H9 (cell line): ENCODE data around the gene IGFBP3. TPM values are rescaled to one million over a fixed set of nuclear protein-coding genes. Genes with fewer than 3 reads are reported as not detected.

Source experiments
- DNase-seq: peaks from one replicate; pipeline ENCODE4 v3.0.0-alpha.2; 2017
- H2AFZ ChIP-seq: one replicate; pipeline ENCODE4 v1.6.1; 2013; ENCODE audit warnings: mild to moderate bottlenecking, low read length, control low read depth, moderate library complexity
- H2AK5ac ChIP-seq: 2 replicates; pipeline ENCODE4 v1.6.1; 2013; ENCODE audit warnings: low read length, control low read depth, mixed read lengths; ENCODE audit not compliant: insufficient read length
- H2BK120ac ChIP-seq: one replicate; pipeline ENCODE4 v1.6.1; 2013; ENCODE audit warnings: low read depth, mild to moderate bottlenecking, low read length, control low read depth, inconsistent platforms; ENCODE audit not compliant: poor library complexity, severe bottlenecking
- H2BK12ac ChIP-seq: 2 replicates; pipeline ENCODE4 v1.6.1; 2013; ENCODE audit warnings: low read length, control low read depth, mixed read lengths, low read depth; ENCODE audit not compliant: insufficient read length
- H2BK15ac ChIP-seq: 2 replicates; pipeline ENCODE4 v1.6.1; 2013; ENCODE audit warnings: low read depth, low read length, control low read depth
- H2BK20ac ChIP-seq: one replicate; pipeline ENCODE4 v1.6.1; 2013; ENCODE audit warnings: low read depth, mild to moderate bottlenecking, low read length, control low read depth, inconsistent platforms; ENCODE audit not compliant: poor library complexity, severe bottlenecking
- H2BK5ac ChIP-seq: 2 replicates; pipeline ENCODE4 v1.6.1; 2013; ENCODE audit warnings: low read length, control low read depth, mixed read lengths; ENCODE audit not compliant: insufficient read length
- H3K14ac ChIP-seq: 2 replicates; pipeline ENCODE4 v1.6.1; 2013; ENCODE audit warnings: low read length, control low read depth; ENCODE audit not compliant: insufficient read depth
- H3K18ac ChIP-seq: 2 replicates; pipeline ENCODE4 v1.6.1; 2013; ENCODE audit warnings: low read depth, mild to moderate bottlenecking, mixed read lengths, low read length, control low read depth; ENCODE audit not compliant: insufficient read length
- H3K23ac ChIP-seq: 2 replicates; pipeline ENCODE4 v1.6.1; 2013; ENCODE audit warnings: low read length, control low read depth, mixed read lengths, low read depth; ENCODE audit not compliant: insufficient read length
- H3K23me2 ChIP-seq: 2 replicates; pipeline ENCODE4 v1.6.1; 2013; ENCODE audit warnings: low read depth, mild to moderate bottlenecking, mixed read lengths, low read length, control low read depth; ENCODE audit not compliant: insufficient read length, poor library complexity, severe bottlenecking
- H3K27ac ChIP-seq: 2 replicates; pipeline ENCODE4 v1.5.1; 2013; ENCODE audit warnings: low read length, control low read depth, mixed read lengths, low read depth; ENCODE audit not compliant: insufficient read length
- H3K27me3 ChIP-seq: 2 replicates; pipeline ENCODE4 v1.6.1; 2013; ENCODE audit warnings: low read length, control low read depth, inconsistent platforms; ENCODE audit not compliant: insufficient read depth
- H3K4ac ChIP-seq: 2 replicates; pipeline ENCODE4 v1.6.1; 2013; ENCODE audit warnings: low read depth, mild to moderate bottlenecking, control low read depth, inconsistent platforms, low read length, moderate library complexity
- H3K4me1 ChIP-seq: 2 replicates; pipeline ENCODE4 v1.6.1; 2013; ENCODE audit warnings: low read length, control low read depth, inconsistent platforms; ENCODE audit not compliant: insufficient read depth
- H3K4me2 ChIP-seq: 2 replicates; pipeline ENCODE4 v1.6.1; 2013; ENCODE audit warnings: low read length, control low read depth, mixed read lengths; ENCODE audit not compliant: insufficient read length, insufficient read depth
- H3K56ac ChIP-seq: 2 replicates; pipeline ENCODE4 v1.6.1; 2013; ENCODE audit warnings: low read depth, mild to moderate bottlenecking, mixed read lengths, low read length, control low read depth; ENCODE audit not compliant: insufficient read length
- H3K79me1 ChIP-seq: 2 replicates; pipeline ENCODE4 v1.6.1; 2013; ENCODE audit warnings: low read depth, mild to moderate bottlenecking, moderate library complexity, low read length, control low read depth, inconsistent platforms; ENCODE audit not compliant: insufficient read depth, poor library complexity, severe bottlenecking
- H3K79me2 ChIP-seq: 2 replicates; pipeline ENCODE4 v1.6.1; 2013; ENCODE audit warnings: low read length, control low read depth, inconsistent platforms; ENCODE audit not compliant: insufficient read depth
- H3K9ac ChIP-seq: 2 replicates; pipeline ENCODE4 v1.6.1; 2013; ENCODE audit warnings: low read length, control low read depth, mixed read lengths; ENCODE audit not compliant: insufficient read length; ENCODE audit errors: extremely low read depth
- H3K9me3 ChIP-seq: one replicate; pipeline ENCODE4 v1.6.1; 2013; ENCODE audit warnings: low read depth, low read length, inconsistent platforms; ENCODE audit not compliant: control insufficient read depth
- H3T11ph ChIP-seq: one replicate; pipeline ENCODE4 v1.6.1; 2013; ENCODE audit warnings: mild to moderate bottlenecking, low read length, control low read depth, inconsistent platforms
- H4K20me1 ChIP-seq: one replicate; pipeline ENCODE4 v1.6.1; 2013; ENCODE audit not compliant: control insufficient read depth, insufficient read length, insufficient read depth
- H4K5ac ChIP-seq: 2 replicates; pipeline ENCODE4 v1.6.1; 2013; ENCODE audit warnings: low read depth, mild to moderate bottlenecking, mixed read lengths, low read length, control low read depth; ENCODE audit not compliant: insufficient read length
- H4K8ac ChIP-seq: replicated peaks from 2 replicates; pipeline ENCODE4 v1.6.1; 2013; ENCODE audit warnings: low read length, control low read depth, mixed read lengths, low read depth; ENCODE audit not compliant: insufficient read length
- H4K91ac ChIP-seq: 2 replicates; pipeline ENCODE4 v1.6.1; 2013; ENCODE audit warnings: low read depth, mild to moderate bottlenecking, moderate library complexity, mixed read lengths, low read length, control low read depth; ENCODE audit not compliant: insufficient read length
- H3K27ac Mint-ChIP-seq, 3 experiments: 2 replicates in 2 of 3; 3 replicates in 1 of 3; pipeline ENCODE4 v1.8.0; 2020 to 2021; ENCODE audit warnings: mixed read lengths in 3 of 3, mild to moderate bottlenecking in 1 of 3, moderate library complexity in 1 of 3
- H3K27me3 Mint-ChIP-seq: 2 replicates; pipeline ENCODE4 v1.8.0; 2021; ENCODE audit warnings: low read depth, mild to moderate bottlenecking, moderate library complexity, mixed read lengths
- H3K36me3 Mint-ChIP-seq, 3 experiments: 2 replicates in 2 of 3; 3 replicates in 1 of 3; pipeline ENCODE4 v1.8.0; 2020 to 2021; ENCODE audit warnings: low read depth in 3 of 3, mixed read lengths in 3 of 3; ENCODE audit not compliant: insufficient read depth in 1 of 3
- H3K4me1 Mint-ChIP-seq, 2 experiments: 2 replicates each; pipeline ENCODE4 v1.8.0; 2020; ENCODE audit warnings: mixed read lengths in 2 of 2
- H3K4me3 Mint-ChIP-seq, 2 experiments: 2 replicates in 1 of 2; 3 replicates in 1 of 2; pipeline ENCODE4 v1.8.0; 2020 to 2021; ENCODE audit warnings: mild to moderate bottlenecking in 2 of 2, mixed read lengths in 2 of 2, moderate library complexity in 1 of 2
- H3K9me3 Mint-ChIP-seq, 2 experiments: 2 replicates in 1 of 2; 3 replicates in 1 of 2; pipeline ENCODE4 v1.8.0; 2020; ENCODE audit warnings: mild to moderate bottlenecking in 2 of 2, mixed read lengths in 2 of 2, moderate library complexity in 1 of 2
- WGBS: extraction: QIAGEN DNeasy Blood & Tissue Kit; methylation state at CpG from one replicate; pipeline ENCODE4 v1.1.7; 2013; ENCODE audit warnings: missing lambda C conversion rate, low lambda C conversion rate, mixed read lengths; ENCODE audit not compliant: insufficient read length; ENCODE audit errors: extremely low coverage; 5-methylcytosine and 5-hydroxymethylcytosine counted together
- total RNA-seq: library from RNA; stranded (reverse); gene quantifications from 2 replicates; pipeline ENCODE4 v1.2.1, GENCODE V29; 2021
- TF ChIP-seq, protein P1 (sequence below): fragments of 200-600 bp; sonication (generic); conservative IDR thresholded peaks from 3 replicates; pipeline ENCODE4 v1.8.0; 2021; ENCODE audit warnings: antibody characterized with exemption, mild to moderate bottlenecking

Gene IGFBP3
- total RNA-seq, 1 experiment from 2014 or later: 10.0 TPM

DNA sequence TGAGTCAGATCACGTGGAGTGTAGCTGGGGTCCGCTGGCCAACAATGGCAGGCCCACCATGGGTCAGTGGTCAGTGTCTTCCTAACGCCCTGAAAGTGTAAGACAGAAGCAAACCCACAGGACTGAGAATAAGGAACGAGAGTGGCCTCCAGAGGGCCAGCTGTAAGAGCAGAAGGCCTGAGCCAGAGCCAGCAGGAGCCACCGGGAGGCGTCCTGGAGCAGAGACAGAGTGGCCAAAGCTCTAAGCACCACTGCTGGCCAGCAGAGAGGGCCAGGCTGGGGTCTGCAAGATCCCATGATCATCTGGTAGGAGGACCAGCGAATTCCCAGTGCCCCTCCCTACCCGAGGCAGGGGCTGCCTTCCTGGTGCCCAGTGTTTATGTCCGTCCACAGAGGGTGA lies 57.4 kb downstream of the IGFBP3 start:
- no peaks in the 10 kb centered on the region for H3K23me2 ChIP-seq
- H3K4me3 Mint-ChIP-seq: no peak overlapping the region
- no peak overlapping the region for H2BK20ac ChIP-seq
- no peaks in the 10 kb centered on the region for H4K20me1 ChIP-seq
- no peak overlapping the region for H3K4me2 ChIP-seq
- H3K9ac ChIP-seq: no peak overlapping the region
- peaks cover 0 to 2% of the 10 kb centered on the region in 2 experiments; a peak in 1 of 5 replicates for H3K9me3 Mint-ChIP-seq
- no peak overlapping the region for H3K27ac ChIP-seq
- no peak overlapping the region for H2AFZ ChIP-seq
- H4K8ac ChIP-seq: no peak overlapping the region
- DNase-seq: peak; percentile 76
- no peak overlapping the region for H2BK120ac ChIP-seq
- H3K79me1 ChIP-seq: no peaks in the 10 kb centered on the region
- no peaks in the 10 kb centered on the region for H3K27me3 ChIP-seq
- no peak overlapping the region for H2BK5ac ChIP-seq
- H3T11ph ChIP-seq: no peak overlapping the region
- no peak overlapping the region for H3K27ac Mint-ChIP-seq
- no peak overlapping the region for H3K56ac ChIP-seq
- H2BK12ac ChIP-seq: no peak overlapping the region
- peaks cover 3% of the 10 kb centered on the region in 2 experiments; a peak in 2 of 4 replicates for H3K4me1 Mint-ChIP-seq
- no peaks in the 10 kb centered on the region for H3K9me3 ChIP-seq
- WGBS: no CpG with 5 or more reads among the region's 9 CpGs
- no peaks in the 10 kb centered on the region for H3K79me2 ChIP-seq
- no peak overlapping the region for H4K91ac ChIP-seq
- H3K23ac ChIP-seq: no peak overlapping the region
- no peak overlapping the region for H3K4ac ChIP-seq
- H4K5ac ChIP-seq: no peak overlapping the region
- TF ChIP-seq, protein P1, sequence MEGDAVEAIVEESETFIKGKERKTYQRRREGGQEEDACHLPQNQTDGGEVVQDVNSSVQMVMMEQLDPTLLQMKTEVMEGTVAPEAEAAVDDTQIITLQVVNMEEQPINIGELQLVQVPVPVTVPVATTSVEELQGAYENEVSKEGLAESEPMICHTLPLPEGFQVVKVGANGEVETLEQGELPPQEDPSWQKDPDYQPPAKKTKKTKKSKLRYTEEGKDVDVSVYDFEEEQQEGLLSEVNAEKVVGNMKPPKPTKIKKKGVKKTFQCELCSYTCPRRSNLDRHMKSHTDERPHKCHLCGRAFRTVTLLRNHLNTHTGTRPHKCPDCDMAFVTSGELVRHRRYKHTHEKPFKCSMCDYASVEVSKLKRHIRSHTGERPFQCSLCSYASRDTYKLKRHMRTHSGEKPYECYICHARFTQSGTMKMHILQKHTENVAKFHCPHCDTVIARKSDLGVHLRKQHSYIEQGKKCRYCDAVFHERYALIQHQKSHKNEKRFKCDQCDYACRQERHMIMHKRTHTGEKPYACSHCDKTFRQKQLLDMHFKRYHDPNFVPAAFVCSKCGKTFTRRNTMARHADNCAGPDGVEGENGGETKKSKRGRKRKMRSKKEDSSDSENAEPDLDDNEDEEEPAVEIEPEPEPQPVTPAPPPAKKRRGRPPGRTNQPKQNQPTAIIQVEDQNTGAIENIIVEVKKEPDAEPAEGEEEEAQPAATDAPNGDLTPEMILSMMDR: peak; percentile 75
- H2BK15ac ChIP-seq: no peak overlapping the region
- H3K36me3 Mint-ChIP-seq: no peaks in the 10 kb centered on the region
- H3K14ac ChIP-seq: no peak overlapping the region
- no peak overlapping the region for H2AK5ac ChIP-seq
- H3K27me3 Mint-ChIP-seq: peaks cover 8% of the 10 kb centered on the region
- no peaks in the 10 kb centered on the region for H3K4me1 ChIP-seq
- no peak overlapping the region for H3K18ac ChIP-seq

Other genes with a start within 250 kb of the IGFBP3 start
- not detected in 2 replicates for gene CCDC201, start 48.2 kb downstream of the IGFBP3 start, total RNA-seq
- gene IGFBP1, start 32.8 kb downstream of the IGFBP3 start, total RNA-seq: not detected in 2 replicates